Hepatic stellate cell (primary cell): ENCODE data around the gene P2RX1.
"Not testable (repeated sequence)": the region's sequence is repeated elsewhere in the genome, so short reads cannot be mapped to it uniquely, and the experiment has no call there.

Source experiments
- DNase-seq: peaks from one replicate; pipeline ENCODE4 v3.0.0; 2011; ENCODE audit warnings: low spot score

P2RX1 gene

GRCh38 chr17:3951420-3951819 is 35.2 kb upstream of the P2RX1 start:
- DNase-seq, result no peak

DNA sequence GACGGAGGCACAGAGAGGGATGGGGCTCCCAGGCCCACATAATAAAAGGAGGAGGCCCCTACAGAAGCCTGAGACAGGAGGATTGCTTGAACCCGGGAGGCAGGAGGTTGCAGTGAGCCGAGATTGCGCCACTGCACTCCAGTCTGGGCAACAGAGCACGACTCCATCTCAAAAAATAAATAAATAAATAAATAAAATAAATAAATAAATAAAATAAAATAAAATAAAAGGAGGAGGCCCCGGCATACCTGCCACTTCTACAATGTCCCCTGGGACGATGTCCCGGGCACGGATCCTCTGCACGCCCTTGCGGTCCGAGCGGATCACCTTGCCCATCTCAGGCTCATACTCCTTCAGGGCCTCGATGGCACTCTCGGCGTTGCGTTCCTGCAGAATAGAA is 34.7 kb upstream of the P2RX1 start:
- no peak for DNase-seq

DNA sequence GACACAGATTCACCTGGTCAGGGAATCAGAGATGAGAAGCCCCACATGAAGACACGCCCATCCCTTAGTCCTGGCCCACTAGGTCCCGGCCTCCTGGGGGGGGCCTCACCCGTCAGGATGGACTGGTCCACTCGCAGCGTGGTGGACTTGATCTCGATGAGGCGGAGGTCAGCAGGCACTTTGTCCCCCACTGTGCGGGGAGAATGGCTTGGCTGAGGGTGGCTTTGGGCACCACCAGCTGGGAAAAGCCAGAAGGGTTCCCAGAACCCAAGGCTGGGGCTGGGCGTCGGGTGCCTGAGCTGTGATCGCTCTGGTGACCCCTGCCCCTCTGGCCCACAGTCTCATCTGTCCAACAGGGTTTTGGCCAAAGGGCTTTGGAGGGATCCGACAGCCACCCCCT is 34.3 kb upstream of the P2RX1 start:
- DNase-seq, result no peak

DNA sequence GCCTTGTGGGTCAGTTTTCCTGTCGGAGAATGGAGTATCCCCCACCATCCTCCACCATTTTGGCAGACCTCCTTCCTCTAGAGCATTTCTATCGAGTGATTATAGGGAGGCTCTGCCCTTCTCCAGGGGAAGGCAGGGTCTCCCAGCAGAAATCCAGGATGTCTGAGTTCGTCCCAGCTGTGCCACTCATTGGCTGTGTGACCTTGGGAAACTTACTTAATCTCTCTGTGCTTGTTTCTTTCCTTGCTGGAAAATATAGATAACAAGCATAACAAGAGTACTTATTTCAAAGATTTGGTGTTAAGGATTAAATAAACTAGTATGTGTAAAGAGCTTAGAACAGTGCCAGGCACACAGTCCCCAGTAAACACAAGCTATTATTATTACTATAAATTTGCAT is 33.2 kb upstream of the P2RX1 start:
- no peak for DNase-seq

- not testable (repeated sequence) for DNase-seq
These were observed 32.3 kb upstream of the P2RX1 start for GRCh38 chr17:3948551-3948950.

- DNase-seq, result no peak
These were observed 31.1 kb upstream of the P2RX1 start for GRCh38 chr17:3947318-3947810.

- no peak for DNase-seq
These were observed 30.5 kb upstream of the P2RX1 start for GRCh38 chr17:3946711-3947235.

DNA sequence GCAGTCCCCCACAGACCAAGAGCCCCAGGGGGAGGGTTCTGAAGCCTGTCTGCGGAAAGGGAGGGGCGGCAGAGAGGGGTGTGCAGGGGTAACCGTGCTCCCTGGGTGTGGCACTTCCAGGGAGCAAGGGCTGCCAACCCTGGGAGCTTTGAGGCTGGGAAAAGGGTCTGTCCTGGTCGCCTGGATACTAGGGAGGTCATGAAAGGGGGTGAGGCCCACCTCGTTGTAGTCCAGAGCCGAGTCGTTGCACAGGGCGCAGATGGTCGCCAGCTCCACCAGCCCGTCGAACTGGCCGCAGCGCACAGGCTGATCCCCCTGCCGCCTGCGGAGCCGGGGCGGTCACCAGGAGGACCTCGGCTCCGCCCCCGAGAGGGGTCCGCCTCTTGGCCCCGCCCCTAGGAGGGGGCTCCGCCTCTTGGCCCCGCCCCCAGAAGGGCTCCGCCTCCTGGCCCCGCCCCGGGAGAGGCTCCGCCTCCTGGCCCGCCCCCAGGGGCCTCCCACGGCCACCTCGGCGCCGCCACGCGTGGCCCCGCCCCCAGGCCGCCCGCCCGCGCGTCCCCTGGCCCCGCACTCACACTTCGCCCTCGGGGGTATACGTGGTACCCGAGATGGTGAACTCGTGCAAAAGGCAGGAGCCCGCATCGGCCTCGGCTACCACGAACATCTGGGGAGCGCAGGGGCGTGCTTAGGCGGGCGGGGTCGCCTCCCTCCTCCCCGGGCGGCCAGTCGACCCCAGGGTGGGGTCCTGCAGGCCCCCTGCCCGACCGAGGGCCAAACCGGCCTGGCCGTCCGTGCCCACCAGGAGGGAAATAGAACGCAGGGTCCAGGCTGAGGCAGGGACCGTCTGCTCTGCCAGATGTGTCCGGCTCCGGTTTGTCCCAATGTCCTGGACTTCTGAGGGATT is 28.5 kb upstream of the P2RX1 start:
- no peak for DNase-seq

DNA sequence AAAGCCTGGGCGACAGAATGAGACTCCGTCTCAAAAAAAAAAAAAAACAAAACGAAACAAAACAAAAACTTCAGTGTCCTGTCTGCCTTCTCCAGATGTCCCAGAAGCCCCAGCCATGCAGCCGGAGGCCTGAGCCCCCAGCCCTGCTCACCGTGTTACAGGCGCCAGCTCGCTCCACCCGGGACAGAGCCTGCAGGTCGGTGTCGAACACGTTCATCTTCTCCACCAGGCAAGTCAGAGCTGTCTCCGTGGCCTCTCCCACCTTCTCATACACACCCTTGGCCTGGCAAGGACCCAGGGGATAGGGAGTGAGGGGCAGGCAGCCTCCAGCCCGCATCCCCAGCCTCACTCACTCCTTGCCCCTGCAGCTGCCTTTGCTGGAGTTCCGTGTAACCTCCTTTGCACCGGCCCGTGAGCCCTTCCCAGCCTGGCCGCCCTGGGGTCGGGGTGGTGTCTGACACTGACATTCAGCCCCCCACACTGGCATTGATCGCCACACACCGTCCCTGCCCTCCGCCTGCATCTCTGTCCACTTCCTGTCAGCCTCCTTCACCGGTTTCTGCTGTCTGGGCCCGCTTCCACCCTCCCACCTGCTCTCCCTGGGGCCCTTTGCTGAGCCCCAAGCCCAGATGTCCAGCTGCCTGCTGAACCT is 27.1 kb upstream of the P2RX1 start:
- DNase-seq, result no peak

GRCh38 chr17:3940965-3941698 is 24.9 kb upstream of the P2RX1 start:
- no peak for DNase-seq

DNA sequence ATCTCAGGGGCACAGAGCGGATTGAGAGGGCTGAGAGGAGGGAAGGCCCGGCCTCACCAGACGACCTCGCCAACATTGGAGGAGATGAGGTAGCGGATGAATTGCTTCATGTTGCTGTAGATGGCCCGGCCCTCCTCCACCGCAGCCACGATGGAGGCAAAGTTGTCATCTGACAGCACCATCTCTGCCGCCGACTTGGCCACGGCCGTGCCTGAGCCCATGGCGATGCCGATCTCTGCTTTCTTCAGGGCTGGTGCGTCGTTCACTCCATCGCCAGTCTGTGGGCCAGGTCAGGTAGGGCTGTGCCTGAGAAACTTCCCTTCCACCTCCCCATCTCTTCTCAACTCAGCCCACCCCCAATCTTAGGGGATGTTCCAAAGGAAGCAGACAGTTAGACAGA is 21.1 kb upstream of the P2RX1 start:
- DNase-seq, result no peak

DNA sequence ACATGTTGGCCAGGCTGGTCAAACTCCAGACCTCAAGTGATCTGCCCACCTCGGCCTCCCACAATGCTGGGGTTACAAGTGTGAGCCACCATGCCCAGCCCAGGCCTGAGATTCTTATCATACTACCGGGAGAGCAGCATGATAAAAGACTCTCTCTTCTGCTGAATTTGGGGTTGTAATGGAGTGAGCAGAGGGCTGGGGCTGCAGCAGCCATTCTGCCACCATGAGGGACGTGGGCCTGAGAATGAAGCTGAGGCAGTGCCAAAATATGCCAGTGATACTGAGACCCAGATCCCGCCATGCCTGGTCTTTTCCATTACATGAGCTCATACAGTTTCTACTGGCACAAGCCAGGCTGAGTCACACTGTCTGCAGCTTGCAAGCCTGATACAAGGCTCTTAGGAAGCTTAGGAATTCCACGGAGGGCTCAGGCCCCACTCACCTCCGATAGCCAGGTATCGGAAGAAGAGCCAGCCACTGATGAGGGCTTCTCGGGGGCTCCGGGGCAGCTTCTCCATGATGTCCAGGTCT is 19.6 kb upstream of the P2RX1 start:
- peak; percentile 58 for DNase-seq

- DNase-seq, result peak; percentile 82
These were observed 18.9 kb upstream of the P2RX1 start for GRCh38 chr17:3935140-3935542.

GRCh38 chr17:3929764-3930163 is 13.5 kb upstream of the P2RX1 start:
- no peak for DNase-seq

DNA sequence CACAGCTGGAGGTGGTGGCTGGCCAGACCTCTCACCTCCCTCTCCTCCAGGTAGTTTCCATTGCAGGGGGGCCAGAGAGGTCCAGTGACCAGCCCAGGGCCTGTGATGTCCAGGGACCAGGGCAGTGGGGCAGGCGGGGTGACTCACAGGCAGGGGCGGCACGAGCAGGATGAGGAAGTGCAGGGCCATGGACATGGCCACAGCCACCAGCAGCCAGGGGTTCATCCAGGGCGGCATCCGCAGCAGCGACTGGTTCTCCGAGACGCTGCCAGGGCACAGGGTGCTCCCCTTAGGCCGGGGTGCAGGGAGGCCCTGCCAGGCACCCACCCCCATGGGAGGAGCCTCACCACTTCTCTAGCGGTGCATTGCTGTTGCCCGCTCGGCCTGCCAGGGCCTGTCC is 12.9 kb upstream of the P2RX1 start:
- DNase-seq, result no peak

DNA sequence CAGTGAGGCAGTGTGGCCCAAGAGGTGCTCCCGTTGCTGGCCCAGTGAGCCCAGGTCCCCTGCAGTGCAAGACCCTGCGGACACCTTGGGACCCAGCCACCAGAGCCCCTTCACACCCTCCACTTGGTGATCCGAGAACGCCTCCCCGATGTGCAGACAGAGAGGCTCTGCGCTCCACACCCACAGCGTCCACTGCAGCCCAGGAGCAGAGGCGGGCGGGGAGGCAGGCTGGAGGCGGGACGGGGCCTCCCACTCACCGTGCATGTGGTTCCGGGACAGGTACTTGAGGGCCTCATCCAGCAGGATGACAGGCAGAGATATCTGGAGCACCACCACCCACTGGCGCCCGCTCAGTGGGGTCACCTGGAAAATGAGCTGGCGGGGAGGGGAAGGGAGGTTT is 12.1 kb upstream of the P2RX1 start:
- DNase-seq, result no peak

GRCh38 chr17:3927628-3928340 is 11.5 kb upstream of the P2RX1 start:
- DNase-seq, result peak; percentile 72

DNA sequence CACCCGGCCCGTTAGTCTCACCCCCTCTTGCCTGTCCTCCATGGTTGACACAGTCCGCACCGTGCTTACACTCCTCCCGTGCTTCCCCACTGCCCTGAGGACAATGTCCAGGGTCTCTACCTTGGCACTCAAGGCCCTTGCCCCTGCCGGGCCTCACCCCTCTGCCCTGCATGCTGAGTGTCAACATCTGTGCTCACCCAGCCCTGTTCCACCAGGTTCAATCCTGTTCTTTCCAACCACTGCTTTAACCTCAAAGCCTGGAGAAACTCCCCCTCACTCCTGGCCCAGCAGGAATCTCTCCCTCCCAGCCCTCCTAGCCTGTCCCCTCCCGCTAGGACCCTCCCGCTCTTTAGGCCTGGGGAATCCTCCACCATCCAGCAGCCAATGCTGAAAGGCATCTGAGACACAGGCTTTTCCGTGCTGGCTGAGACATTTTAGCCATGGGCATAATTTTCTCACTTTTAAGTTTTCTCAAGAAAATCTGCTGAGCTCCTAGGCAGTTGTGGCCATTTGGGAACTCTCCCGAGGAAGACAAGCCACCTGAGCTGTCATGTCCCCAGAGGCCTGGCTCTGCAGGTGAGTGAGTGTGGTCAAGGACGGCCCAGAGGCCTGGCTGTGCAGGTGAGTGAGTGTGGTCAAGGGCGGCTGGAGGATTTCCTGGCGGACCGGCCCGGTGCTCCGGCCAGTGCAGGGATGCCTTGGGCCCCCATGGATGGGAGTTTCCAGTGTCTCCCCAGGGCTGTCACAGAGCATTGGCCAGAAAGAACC is 10.8 kb upstream of the P2RX1 start:
- no peak for DNase-seq

DNA sequence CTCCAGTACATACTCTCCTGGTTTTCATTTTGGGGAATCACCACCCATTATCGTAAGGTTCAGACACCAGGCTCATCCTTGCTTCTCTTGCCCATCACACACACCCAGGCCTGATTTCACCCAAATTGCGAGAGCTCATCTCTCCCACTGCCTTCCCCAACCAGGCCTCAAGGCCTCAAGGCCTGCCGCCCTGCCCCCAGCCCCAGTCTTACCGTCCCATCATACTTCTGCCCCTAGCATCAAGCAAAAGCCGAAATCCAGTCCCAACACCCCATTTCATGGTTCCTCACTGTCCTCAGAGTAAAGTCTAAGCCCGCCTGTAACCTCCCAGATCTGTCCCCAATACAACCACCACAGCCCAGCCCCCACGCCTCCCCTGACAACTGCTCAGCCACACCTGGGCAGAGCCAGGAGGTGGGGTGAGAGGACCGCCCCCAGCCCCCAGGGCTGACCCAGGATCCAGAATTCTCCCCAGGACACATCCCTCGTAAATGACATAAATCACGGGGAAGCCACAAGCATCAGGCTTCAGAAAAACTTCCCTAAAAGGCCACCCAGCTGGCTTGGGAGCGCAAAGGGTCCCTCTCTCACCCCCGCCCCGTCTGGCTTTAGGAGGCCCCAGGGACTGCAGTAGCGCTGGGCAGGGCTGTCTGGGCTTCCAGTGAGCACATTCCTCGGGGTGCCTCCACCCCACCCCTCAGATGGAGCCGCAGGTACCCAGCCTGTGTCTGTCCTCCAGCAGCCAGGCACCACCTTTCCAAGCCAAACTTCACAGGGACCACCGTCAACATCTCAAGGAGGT is 9.6 kb upstream of the P2RX1 start:
- no peak for DNase-seq
